ENCODE data around the gene HOXB3. TPM values are rescaled to one million over a fixed set of nuclear protein-coding genes. Genes with fewer than 3 reads are reported as not detected.
A peak's percentile ranks its signal among the peaks of the same experiment; 100 is the strongest.

HOXB3 gene
- total and polyA plus RNA-seq, 2 donors (not counting 1 experiment from before 2014, with no cell fraction given) = 15.7 to 28.6 TPM

DNA sequence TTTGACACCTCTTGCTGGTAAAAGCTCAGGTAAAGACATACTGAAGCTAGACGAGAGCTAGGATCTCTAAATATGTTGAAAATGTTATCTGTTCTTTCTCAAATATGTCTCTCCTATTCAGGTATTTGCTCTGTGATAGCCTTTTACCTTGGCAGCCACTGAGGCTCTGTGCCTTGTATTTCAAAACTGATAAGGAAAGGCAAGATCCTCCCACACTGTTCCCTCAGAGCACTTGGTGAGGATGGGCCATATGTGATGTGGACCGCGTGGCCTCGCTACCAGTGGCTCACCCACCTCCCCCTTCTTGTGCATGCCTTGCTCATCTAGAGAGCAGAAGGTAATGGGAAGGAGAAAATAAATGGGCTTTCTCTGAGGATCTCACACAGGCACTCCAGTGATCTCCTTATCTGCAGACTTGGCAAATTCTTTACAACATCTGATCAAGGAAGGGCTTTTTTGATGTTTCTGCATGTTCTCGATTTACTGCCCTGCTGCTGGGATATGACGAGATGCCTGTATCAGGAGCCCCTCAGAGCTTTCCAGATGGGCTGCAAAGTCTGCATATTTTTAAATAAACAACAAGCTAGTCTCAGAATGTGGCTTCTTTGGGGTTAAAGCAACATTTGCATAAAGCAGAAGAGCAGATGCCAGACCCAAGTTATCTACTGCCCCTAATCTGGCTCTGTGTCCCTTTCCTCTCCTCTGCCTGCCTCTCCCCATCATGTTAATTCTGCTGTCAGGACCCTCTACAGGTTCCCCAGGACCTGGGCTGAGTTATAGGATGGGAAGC lies 76.2 kb downstream of the HOXB3 start:
- DNase-seq (ENCODE audit: low read depth in 2 of 2) = no peak
- no peak overlapping the region for H3K4me3 ChIP-seq (replicated peaks in 1 of 4; ENCODE audit: control extremely low read depth in 1 of 4, insufficient read depth in 1 of 4, low read depth in 3 of 4, low read length in 4 of 4)
- no peak overlapping the region for H2AFZ ChIP-seq (ENCODE audit: low read length)
- H3K4me2 ChIP-seq (ENCODE audit: extremely low read depth, insufficient read depth, low read length) = no peak overlapping the region
- H4K20me1 ChIP-seq (ENCODE audit: control insufficient read depth, extremely low read depth, insufficient read depth, low read length) = no peaks in the 10 kb centered on the region
- H3K4me1 ChIP-seq (ENCODE audit: control insufficient read depth, extremely low read depth, insufficient read depth, low read length) = no peaks in the 10 kb centered on the region
- no peaks in the 10 kb centered on the region for H3K36me3 ChIP-seq (ENCODE audit: control insufficient read depth, insufficient read depth, low read length)
- no peak for TF ChIP-seq EZH2 (IDR thresholded peaks at IDR 0.05; ENCODE audit: low read length, missing control alignments)
- TF ChIP-seq, protein P1, sequence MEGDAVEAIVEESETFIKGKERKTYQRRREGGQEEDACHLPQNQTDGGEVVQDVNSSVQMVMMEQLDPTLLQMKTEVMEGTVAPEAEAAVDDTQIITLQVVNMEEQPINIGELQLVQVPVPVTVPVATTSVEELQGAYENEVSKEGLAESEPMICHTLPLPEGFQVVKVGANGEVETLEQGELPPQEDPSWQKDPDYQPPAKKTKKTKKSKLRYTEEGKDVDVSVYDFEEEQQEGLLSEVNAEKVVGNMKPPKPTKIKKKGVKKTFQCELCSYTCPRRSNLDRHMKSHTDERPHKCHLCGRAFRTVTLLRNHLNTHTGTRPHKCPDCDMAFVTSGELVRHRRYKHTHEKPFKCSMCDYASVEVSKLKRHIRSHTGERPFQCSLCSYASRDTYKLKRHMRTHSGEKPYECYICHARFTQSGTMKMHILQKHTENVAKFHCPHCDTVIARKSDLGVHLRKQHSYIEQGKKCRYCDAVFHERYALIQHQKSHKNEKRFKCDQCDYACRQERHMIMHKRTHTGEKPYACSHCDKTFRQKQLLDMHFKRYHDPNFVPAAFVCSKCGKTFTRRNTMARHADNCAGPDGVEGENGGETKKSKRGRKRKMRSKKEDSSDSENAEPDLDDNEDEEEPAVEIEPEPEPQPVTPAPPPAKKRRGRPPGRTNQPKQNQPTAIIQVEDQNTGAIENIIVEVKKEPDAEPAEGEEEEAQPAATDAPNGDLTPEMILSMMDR (conservative IDR thresholded peaks at IDR 0.05 in 1 of 2, IDR thresholded peaks at IDR 0.05 in 1 of 2; ENCODE audit: low read depth in 1 of 2, low read length in 2 of 2) = no peak
- H3K9me3 ChIP-seq (ENCODE audit: control insufficient read depth, insufficient read depth, low read depth, low read length) = no peaks in the 10 kb centered on the region
- H3K79me2 ChIP-seq (ENCODE audit: control insufficient read depth, insufficient read depth, low read length) = no peaks in the 10 kb centered on the region
- H3K27ac ChIP-seq (ENCODE audit: insufficient read depth, low read length) = no peak overlapping the region
- no peak overlapping the region for H3K9ac ChIP-seq (ENCODE audit: insufficient read depth, low read length)
- peaks cover 5% of the 10 kb centered on the region for H3K27me3 ChIP-seq (ENCODE audit: control insufficient read depth, insufficient read depth, low read length)

DNA sequence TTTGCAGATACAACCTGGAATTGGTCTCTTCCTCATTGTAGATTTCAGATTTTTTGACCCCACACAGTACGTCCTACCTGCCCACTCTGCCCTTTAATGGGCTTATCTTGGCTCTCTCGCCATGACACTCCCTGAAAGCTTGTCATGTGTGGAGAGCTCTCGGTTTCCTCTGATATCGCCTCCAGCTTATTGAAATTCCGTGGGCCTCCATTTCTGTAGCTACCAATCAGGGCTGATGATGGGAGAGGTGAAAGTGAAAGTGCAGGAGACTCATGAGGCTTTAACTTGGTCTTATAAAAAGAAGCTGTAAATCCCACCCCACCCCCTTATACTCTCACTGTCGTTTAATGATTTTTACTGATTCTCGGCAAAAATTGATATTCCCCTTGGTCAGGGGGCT lies 76.9 kb downstream of the HOXB3 start:
- Histone ChIP-seq H3K27ac (ENCODE audit: insufficient read depth, low read length) (no peak overlapping the region), H3K36me3 (ENCODE audit: control insufficient read depth, insufficient read depth, low read length) (no peaks in the 10 kb centered on the region), H2AFZ (ENCODE audit: low read length) (no peak overlapping the region), H3K27me3 (ENCODE audit: control insufficient read depth, insufficient read depth, low read length) (peaks cover 5% of the 10 kb centered on the region), H3K4me3 (replicated peaks in 1 of 4; ENCODE audit: control extremely low read depth in 1 of 4, insufficient read depth in 1 of 4, low read depth in 3 of 4, low read length in 4 of 4) (no peak overlapping the region), H3K79me2 (ENCODE audit: control insufficient read depth, insufficient read depth, low read length) (no peaks in the 10 kb centered on the region), H3K4me1 (ENCODE audit: control insufficient read depth, extremely low read depth, insufficient read depth, low read length) (no peaks in the 10 kb centered on the region), H3K9ac (ENCODE audit: insufficient read depth, low read length) (no peak overlapping the region), H3K9me3 (ENCODE audit: control insufficient read depth, insufficient read depth, low read depth, low read length) (no peaks in the 10 kb centered on the region), H3K4me2 (ENCODE audit: extremely low read depth, insufficient read depth, low read length) (no peak overlapping the region), H4K20me1 (ENCODE audit: control insufficient read depth, extremely low read depth, insufficient read depth, low read length) (no peaks in the 10 kb centered on the region)
- no peak for DNase-seq (ENCODE audit: low read depth in 2 of 2)
- TF ChIP-seq EZH2 (IDR thresholded peaks at IDR 0.05; ENCODE audit: low read length, missing control alignments) = no peak
- TF ChIP-seq, protein P1 (conservative IDR thresholded peaks at IDR 0.05 in 1 of 2, IDR thresholded peaks at IDR 0.05 in 1 of 2; ENCODE audit: low read depth in 1 of 2, low read length in 2 of 2) = no peak

DNA sequence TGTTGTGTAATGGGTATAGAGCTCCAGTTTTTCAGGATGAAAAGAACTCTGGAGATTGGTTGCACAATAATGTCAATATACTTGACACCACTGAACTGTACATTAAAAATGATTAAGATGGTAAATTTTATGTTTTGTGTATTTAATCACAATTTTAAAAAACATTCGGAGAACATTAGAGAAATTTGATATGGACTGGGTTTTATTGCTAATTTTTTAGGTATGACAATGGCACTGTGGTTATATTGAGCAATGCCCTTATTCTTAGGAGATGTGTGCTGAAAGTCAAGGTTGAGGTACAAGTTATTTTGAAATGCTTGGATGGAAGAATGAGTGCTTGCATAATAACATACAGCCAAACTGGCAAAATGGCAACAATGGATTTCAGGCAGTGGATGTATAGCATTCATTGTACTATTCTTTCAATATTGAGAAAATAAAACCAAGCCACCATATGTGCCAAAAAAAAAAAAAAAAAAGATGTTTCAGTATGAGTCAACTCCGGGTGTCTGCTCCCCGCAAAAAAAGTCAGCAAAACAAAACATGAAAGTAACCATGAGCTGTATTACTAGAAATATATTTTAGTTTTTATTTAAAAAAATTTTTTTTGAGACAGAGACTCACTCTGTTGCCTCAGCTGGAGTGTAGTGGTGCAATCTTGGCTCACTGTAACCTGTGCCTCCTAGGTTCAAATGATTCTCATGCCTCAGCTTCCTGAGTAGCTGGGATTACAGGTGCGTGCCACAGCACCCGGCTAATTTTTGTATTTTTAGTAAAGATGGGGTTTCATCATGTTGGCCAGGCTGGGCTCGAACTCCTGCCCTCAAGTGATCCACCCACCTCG lies 79.1 kb downstream of the HOXB3 start:
- Histone ChIP-seq H3K4me3 (replicated peaks in 1 of 4; ENCODE audit: control extremely low read depth in 1 of 4, insufficient read depth in 1 of 4, low read depth in 3 of 4, low read length in 4 of 4) (no peak overlapping the region), H3K36me3 (ENCODE audit: control insufficient read depth, insufficient read depth, low read length) (no peaks in the 10 kb centered on the region), H3K27me3 (ENCODE audit: control insufficient read depth, insufficient read depth, low read length) (peaks cover 5% of the 10 kb centered on the region), H3K4me2 (ENCODE audit: extremely low read depth, insufficient read depth, low read length) (no peak overlapping the region), H3K9me3 (ENCODE audit: control insufficient read depth, insufficient read depth, low read depth, low read length) (no peaks in the 10 kb centered on the region), H3K4me1 (ENCODE audit: control insufficient read depth, extremely low read depth, insufficient read depth, low read length) (peaks cover 2% of the 10 kb centered on the region), H3K79me2 (ENCODE audit: control insufficient read depth, insufficient read depth, low read length) (no peaks in the 10 kb centered on the region), H4K20me1 (ENCODE audit: control insufficient read depth, extremely low read depth, insufficient read depth, low read length) (no peaks in the 10 kb centered on the region), H3K27ac (ENCODE audit: insufficient read depth, low read length) (no peak overlapping the region), H2AFZ (ENCODE audit: low read length) (no peak overlapping the region), H3K9ac (ENCODE audit: insufficient read depth, low read length) (no peak overlapping the region)
- TF ChIP-seq EZH2 (IDR thresholded peaks at IDR 0.05; ENCODE audit: low read length, missing control alignments) = no peak
- TF ChIP-seq, protein P1 (conservative IDR thresholded peaks at IDR 0.05 in 1 of 2, IDR thresholded peaks at IDR 0.05 in 1 of 2; ENCODE audit: low read depth in 1 of 2, low read length in 2 of 2) = no peak
- DNase-seq (ENCODE audit: low read depth in 2 of 2) = peak; percentile 40 to 90

Data from fibroblast of lung (primary cell).